GM19023 (cell line): Measurements from ENCODE around the gene ADPRS.

Experiments used
- ATAC-seq: cut with Tn5 transposase; IDR thresholded peaks from one replicate; pipeline ENCODE4 v1.9.1; 2021; ENCODE audit warnings: mild to moderate bottlenecking, moderate library complexity; ENCODE audit not compliant: unreplicated experiment

ADPRS gene, protein sequence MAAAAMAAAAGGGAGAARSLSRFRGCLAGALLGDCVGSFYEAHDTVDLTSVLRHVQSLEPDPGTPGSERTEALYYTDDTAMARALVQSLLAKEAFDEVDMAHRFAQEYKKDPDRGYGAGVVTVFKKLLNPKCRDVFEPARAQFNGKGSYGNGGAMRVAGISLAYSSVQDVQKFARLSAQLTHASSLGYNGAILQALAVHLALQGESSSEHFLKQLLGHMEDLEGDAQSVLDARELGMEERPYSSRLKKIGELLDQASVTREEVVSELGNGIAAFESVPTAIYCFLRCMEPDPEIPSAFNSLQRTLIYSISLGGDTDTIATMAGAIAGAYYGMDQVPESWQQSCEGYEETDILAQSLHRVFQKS

DNA sequence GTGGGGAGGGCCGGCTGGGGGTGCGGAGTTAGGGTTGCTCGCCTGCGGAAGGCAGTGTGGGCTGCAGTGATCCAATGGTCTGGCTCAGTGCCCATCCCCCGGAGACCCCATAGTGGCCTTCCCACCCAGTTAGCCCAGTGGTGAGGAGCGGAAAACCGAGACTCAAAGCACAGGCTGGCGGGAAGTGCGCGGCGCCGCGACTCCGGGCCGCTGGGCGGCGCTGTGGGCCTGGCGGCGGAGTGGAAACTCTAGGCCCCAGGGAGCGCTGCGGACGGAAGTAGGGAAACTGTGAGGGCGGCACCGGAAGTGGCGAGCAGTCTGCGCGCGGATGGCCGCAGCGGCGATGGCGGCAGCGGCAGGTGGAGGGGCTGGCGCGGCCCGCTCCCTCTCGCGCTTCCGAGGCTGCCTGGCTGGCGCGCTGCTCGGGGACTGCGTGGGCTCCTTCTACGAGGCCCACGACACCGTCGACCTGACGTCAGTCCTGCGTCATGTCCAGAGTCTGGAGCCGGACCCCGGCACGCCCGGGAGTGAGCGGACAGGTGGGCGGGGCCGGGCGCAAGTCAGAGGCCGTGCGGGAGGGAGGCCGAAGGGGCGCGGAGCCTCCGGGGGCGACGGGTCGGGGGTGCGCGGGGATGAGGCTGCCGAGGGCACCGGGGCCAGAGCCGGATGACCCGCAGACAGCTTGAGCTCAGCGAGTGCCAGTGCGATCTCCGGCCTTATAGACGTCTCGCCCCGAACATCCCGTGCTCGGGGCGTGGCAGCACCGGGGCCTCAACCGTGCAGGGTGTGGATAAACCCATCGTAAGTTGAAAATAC, at the start of gene ADPRS:
Gene ADPRS (plus strand): TSS at position 316 of the 816 bp plus-strand sequence. CDS start 13 bp downstream, at position 329.
- ATAC-seq, result peak; percentile 76

DNA sequence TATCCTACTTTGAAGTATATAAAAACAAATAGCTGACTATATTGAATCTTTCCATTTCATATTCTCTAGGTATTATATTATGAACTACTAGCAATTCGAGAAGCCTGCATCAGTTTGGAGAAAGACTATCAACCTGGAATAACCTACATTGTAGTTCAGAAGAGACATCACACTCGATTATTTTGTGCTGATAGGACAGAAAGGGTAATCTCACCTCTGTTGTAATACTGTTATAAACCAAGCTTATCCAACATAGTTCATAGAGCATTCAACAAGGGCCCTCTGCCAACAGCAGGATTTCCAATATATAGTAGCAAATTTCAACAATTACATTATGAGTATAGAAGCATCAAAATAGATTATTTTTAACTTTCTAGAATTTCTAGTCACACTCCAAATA, 48.5 kb upstream of the ADPRS start:
- ATAC-seq, result no peak

DNA sequence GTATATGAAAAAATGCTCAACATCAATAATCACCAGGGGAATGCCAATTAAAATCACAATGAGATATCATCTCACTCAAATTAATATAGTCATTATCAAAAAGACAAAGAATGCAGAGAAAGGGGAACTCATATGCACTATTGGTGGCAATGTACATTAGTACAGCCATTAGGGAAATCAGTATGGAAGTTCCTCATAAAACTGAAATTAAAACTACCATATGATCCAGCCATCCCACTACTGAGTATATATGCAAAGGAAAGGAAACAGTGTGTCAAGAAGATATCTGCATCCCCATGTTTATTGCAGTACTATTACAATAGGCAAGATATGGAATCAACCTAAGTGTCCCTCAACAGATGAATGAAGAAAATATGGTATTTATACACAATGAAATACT, 36.9 kb upstream of the ADPRS start:
- no peak for ATAC-seq

DNA sequence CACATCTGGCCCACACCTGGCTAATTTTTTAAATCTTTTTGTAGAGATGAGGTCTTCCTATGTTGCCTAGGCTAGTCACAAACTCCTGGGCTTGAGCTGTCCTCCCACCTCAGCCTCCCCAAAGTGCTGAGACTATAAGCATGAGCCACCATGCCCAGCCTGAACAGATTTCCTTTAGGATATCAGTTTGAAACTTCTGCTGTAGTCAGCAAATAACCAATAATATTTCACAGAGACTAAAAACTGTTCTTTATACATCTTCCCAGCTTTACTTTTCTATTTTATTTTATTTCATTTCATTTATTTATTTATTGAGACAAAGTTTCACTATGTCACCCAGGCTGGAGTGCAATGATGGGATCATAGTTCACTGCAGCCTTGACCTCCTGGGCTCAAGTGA, 34.7 kb upstream of the ADPRS start:
- no peak for ATAC-seq

DNA sequence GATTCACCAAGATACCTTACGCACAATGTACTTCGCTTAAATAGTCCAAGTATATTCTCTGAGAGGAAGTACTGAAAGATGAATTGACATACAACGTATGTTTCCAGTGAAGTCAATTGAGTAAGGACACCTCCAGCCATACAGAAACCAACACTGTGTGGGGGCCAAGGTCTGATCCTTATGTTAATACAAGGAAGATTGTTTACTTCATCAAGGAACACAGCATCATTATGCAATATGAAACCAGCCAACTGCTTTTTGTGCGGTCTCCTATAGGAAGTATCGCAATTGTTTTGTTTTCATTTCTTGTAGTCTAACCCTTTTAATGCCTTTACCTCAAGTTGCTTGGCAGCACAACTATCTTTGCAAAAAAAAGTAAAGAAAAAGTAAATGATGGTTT, 33.0 kb upstream of the ADPRS start:
- ATAC-seq, result no peak

DNA sequence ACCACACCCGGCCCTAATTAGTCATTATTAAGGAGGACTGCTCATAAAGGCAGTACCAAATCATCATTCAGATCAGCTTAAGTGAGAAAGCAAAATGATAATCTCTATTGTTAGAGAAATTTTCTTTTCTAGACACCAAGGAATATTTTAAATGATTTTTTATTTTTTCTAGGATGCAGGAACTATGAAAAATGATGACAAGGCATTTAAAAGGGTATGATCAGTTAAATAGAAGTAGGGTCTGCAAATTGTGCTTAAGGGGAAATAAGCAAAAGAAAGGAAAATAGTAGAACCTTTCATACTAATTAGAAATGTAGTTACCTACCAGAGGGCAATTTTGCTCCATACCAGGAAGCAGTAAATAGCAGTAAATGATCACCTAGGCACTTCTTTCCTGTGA, 26.4 kb upstream of the ADPRS start:
- no peak for ATAC-seq

DNA sequence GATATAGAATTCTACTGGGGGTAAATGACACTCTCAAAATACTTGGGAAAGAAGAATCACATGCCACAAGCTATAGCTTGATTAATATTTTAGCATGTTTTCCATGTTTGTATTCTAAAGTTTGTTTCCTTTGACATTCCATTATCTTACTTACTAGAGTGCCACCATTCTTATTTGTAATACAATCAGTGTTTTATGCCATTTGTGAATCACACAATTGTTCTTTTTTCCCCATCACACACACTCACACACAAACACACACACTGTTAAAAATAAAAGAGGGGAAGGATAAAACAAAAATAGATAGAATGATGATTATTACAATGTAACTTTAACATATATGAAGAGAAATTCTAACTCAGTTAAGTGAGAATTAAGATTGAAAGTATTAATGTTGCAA, 20.8 kb upstream of the ADPRS start:
- ATAC-seq, result no peak

DNA sequence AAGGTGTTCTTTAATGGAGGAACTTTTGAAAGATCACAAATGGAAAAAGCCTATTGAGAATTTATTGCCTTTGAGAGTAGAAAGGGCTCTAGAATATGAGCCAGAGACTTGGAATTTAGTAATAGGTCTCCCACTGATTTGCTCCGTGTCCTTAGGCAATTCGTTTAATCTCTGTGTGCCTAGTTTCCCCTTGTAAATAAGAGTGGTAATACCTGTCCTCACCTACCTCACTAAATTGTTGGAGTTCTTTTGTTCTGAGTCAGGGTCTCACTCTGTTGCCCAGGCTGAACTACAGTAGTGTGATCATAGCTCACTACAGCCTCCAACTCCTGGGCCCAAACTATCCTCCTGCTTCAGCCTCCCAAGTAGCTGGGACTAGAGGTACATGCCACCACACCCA, 19.8 kb upstream of the ADPRS start:
- ATAC-seq, result no peak

DNA sequence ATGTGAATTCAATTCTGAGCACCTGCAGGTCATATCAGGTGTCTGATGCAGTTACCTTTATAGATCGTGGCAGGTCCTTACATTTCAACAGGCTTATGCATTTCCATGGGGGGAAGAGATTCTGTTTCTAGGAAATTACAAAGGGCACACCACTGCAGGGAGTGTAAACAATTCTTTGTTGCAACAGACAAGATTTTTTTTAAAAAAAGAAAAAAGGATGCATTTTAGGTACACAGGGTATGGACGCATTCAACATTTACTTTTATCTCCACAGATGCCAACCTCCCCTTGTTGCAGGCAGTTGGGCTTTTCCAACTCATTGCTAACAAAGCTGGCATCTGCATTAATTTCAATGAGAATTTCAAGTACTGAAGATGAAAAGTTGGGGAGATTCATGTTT, 18.3 kb upstream of the ADPRS start:
- no peak for ATAC-seq

DNA sequence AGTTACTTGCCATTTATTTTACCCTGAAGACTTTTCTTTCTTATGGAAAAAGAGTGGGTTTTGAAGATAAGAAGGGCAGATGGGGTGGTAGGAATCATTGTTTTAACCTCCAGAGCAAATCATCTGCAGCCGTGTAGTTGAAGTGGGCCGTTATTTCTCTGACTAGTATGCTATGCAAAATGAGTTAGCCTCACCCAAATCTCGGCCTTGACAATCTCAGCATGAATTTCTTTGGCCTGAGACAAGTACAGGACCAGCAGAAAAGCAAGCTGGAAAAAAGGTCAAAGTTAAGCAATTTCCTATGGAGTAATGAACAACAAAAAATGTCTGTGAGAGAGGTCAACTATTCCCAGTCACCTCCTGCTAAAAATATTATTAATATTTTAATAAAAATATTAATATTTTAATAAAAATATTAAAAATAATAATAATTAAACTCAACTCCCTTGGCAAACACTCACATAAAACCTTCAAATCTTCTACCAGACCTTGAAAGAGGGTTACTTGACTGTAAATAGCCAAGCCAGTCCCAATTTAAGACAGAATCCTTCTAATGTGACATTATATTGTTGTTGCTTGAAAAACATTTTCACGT, 11.6 kb upstream of the ADPRS start:
- no peak for ATAC-seq

DNA sequence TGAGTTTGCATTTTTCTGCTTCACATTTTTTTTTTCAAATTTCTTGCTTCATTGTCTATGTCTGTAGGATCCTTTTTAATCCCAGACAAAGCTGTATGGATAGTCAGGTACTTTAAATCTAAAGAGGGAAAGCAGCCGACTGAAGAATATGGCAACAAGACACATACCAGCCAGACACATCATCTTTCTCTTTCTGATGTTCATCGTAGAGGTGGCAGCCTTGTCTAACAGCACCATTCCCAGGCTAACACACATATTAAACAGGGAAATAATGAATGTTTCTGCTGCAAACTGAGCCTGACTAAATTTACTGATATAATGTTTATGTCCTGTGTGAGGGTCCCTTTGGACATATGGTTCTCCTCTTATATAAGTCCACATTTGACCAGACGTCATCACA, 8.5 kb upstream of the ADPRS start:
- ATAC-seq, result no peak

DNA sequence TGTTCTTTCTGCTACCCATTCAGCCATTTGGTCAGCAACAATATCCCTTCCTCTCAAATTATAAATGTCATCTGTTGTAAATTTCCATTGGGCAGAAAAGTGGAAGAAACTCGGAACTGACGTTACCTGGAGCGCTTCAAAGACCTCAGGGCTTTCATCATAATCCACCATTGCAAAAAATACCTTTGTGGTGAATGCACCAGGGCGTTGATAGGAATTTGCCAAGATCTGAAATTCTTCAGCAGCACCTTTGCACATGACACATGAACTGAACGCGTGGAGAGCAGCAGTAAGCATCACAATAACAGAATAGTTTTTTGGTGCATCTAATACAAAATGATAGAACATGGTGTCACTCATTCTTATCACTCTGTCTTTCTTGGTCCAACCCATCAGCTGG, 7.9 kb upstream of the ADPRS start:
- no peak for ATAC-seq

DNA sequence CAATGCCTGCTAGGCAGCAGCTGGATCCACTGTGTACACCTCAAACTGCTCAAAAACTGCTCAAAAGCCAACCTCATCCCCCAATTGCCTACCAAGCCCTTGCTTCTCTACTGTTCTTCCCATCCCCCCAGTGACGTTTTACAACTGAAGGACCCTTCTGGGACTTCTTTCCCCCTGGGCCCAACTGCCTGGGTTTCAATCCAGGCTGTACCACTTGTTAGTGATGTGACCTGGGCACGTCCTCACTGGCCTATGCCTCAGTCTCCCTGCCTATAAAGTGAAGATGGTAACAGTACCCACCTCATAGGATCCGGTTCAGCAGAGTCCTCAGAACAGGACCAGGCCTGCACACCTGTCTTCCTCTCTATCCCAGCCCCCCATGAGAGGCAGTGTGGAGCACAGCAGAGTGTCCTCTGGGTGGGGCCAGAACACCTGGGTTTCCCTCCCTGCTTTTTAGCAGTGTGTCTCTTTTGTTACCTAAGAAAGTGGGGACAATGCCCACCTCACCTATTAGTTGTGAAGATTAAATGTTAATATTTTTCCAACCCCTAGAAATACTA, 6.7 kb upstream of the ADPRS start:
- ATAC-seq, result no peak

DNA sequence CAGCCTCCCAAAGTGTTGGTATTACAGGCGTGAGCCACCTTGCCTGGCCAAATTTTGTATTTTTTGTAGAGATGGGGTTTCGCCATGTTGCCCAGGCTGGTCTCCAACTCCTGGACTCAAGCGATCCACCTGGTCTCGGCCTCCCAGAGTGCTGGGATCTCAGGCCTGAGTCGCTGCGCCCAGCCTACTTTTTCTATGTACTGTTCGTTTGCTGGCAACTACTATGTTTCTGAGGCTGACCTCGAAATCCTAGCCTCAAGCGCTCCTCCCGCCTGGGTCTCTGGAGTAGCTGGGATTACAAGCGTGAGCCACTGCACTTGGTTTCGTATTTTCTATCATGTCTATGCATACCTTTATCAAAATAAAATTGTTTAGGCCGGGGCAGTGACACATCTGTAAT, 5.5 kb upstream of the ADPRS start:
- ATAC-seq, result no peak

DNA sequence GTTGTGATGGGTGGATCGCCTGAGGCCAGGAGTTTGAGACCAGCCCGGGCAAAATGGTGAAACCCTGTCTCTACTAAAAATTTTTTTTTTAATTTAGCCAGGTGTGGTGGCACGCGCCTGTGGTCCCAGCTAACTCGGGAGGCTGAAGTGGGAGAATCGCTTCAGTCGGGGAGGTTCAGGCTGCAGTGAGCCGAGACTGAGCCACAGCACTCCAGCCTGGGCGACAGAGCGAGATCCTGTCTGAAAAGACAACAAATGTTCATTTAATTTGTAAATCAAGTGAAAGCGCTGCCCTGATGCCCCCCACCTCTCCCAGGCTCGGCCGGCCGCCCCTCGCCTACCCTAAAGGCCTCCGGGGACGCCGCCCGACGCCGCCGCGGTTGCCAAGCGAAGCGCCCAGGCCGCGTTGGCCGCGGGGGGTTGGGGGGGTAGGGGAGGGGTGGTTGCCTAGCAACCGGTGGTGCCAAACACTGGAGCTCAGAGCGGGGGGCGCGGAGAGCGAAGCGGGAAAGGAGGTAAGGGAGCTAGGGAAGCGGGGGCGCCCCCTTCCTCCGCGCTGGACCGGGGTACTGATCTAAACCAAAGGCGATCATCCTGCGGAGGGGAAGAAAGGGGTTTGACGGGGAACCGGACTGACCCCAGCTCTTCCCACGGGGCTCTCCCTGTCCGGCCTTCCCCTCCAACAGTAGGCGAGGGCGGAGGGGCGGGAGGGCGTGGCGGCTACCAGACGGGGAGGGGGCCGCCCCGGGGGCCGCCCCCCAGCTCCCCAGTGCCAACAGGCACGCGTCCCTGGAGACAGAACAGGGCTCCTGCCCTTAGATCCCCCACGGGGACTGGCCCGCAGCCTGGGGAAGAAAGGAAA, 4.8 kb upstream of the ADPRS start, which contains the start of gene TEKT2:
Gene TEKT2 (plus strand): TSS at position 460 of the 862 bp plus-strand sequence. CDS start 828 bp downstream, outside the sequence.
- ATAC-seq, result no peak

DNA sequence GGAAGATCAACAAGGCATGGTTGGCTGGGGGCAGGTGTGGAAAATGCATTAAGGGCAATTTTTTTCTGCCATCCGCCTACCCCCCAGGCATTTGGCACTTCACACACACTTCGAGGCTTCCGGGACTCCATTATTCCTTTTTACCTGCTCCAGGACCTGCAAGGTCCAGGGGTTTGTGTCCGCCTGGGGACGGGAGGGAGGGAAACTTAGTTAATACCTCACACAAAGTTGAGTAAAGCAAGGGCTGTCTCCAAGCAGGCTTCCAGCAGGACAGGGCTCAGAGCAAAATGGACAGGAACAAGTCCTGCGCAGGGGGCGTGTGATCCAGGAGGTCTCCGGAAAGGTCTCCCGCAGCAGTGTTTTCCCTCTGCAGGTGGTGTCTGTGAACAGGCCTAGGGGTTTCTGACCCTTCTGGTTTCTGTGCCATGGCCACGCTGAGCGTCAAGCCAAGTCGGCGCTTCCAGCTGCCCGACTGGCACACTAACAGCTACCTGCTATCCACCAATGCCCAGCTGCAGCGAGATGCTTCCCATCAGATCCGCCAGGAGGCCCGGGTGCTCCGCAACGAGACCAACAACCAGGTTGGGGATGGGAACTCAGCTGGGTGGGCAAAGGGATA, 4.1 kb upstream of the ADPRS start:
- ATAC-seq, result no peak

DNA sequence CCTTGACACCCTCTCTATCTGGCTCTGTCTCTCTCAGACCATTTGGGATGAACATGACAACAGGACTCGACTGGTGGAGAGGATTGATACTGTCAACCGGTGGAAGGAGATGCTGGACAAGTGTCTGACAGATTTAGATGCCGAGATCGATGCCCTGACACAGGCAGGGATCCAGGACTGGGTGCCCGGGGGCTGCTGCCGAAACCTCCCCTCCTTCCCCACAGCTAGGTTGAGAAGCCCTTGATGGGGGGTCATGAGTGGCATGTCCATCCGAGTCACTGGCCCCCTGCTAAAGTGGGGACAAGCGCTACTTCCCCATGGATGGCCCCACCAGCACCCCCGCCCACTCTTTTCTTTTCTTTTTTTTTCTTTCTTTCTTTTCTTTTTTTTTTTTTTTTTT, 3.6 kb upstream of the ADPRS start:
- no peak for ATAC-seq

DNA sequence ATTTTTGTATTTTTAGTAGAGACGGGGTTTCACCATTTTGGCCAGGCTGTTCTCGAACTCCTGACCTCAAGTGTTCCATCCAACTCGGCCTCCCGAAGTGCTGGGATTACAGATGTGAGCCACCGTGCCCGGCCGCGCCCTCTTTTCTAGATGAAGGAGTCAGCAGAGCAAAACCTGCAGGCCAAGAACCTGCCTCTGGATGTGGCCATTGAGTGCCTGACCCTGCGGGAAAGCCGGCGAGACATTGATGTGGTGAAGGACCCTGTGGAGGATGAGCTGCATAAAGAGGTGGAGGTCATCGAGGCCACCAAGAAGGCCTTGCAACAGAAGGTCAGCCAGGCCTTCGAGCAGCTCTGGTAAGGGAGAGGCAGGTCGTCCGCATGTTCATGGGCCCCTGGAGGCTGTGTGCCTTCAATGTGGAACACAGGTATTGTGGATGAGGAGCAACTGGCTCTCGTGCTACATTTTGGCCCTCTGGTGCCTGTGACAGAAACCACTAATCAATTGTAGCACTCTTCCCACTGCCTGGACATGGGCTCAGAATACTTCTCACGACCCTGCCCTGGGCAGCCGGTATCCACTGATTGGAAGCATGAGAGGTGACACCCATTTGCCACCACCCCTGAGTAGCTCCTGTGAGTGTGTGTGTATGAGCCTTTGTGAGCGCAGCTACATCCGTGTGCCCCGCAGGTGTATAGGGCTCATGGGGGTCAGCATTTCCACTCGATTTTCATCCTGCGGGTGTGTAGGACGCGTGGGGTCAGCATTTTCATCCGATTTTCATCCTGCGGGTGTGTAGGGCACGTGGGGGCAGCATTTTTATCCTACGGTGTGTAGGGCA, 2.8 kb upstream of the ADPRS start:
- no peak for ATAC-seq

DNA sequence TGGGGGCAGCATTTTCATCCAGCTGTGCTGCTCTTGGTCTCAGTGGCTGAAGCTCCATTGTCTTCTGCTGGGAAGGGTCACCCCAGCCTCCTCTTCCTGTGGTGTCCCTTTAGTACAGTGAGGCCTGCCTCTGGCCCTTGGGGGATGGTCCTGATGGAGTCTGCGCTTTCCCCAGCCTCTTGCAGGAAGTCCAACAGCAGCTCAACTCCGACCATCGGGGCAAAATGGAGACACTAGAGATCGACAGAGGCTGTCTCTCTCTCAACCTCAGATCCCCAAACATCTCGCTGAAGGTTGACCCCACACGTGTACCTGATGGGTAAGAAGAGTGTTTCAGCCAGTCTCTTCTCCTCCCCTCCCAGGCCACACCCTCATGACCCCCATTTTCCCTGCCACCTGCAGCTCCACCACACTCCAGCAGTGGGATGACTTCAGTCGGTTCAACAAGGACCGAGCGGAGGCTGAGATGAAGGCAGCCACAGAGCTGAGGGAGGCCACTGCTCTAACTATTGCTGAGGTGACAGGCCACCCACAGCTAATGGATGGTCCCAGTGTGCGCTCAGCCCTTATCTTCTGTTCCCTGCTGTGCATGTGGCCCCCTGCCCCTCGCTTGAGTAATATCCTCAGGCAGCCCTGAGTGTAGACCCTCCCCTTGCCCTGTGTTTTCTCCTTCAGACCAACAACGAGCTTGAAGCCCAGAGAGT, 2.0 kb upstream of the ADPRS start:
- no peak for ATAC-seq
